ENCODE data around the gene NFYC. TPM values are rescaled to one million over a fixed set of nuclear protein-coding genes. Genes with fewer than 3 reads are reported as not detected.

NFYC gene
- total RNA-seq, 5 donors from 2014 or later (not counting 1 experiment from before 2014, with no cell fraction given) = 50.1 to 60.4 (median 52.9) TPM

DNA sequence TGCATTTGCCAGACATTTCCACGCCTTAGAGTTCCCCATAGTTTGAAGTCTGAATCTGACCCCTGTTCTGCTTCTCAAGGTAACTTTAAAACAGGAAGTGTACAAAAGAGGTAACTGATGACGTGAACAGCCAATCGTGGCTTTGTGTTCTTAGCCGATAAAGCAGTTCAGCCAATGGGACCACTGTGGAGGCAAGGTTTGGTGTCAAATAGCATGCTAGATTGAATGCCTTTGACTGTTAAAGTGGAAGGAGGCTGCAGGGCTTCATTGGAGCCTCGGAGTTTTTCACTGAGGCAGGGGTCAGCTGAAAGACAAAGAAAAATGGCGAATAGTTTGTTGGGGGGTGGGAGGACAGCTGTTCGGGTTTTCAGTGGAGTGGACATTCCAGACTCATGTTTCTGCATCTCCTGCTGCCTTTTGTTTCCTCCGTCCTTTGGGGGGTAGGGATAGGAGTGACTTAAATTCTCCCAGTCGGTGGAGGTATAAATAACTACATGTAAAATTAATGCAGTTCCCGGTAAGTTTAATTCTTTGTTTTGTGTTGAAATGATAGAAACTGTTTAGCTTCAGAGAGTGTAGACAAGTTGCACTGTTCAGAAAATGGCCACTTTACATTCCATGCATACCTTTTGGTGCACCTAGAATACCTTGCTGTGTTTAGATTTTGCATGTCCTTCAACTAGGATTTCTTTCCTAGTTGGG, 17.7 kb downstream of the NFYC start:
- ATAC-seq (replicated peaks in 1 of 4) = peak; percentile 97 to 99 (median 98)
- DNase-seq = peak; percentile 45 to 92 (median 78)
- WGBS (ENCODE audit: insufficient coverage) = 4% methylated on average over 5 of the region's 10 CpGs
- ChIA-PET POLR2A (interaction anchor here (0.6 to 1.8 kb wide), 4 partner anchors 16 to 1018 kb away, joined by 3 to 8 read pairs (median 6); partner anchors contain the start of genes HPCAL4 (in 1 of the 2) and NFYC (in 1 of the 2)), CTCF (interaction anchor here in 1 of 2 donors (1.0 to 1.5 kb wide), 3 partner anchors 16 to 19 kb away, joined by 3 to 5 read pairs (median 4); partner anchors contain the start of gene NFYC)
- peak overlapping the region; percentile 52 to 79 for H3K4me3 ChIP-seq (ENCODE audit: control insufficient read depth in 1 of 2, extremely low read depth in 1 of 2, low read length in 1 of 2)
- H3K9me3 Mint-ChIP-seq = no peaks in the 10 kb centered on the region
- H3K27ac ChIP-seq (ENCODE audit: low read length) = peak overlapping the region; percentile 80
- no peaks in the 10 kb centered on the region for H3K36me3 ChIP-seq (ENCODE audit: control insufficient read depth in 2 of 2, extremely low read depth in 1 of 2, insufficient read depth in 1 of 2, low read length in 1 of 2)
- no peaks in the 10 kb centered on the region for H3K9me3 ChIP-seq
- H3K27me3 Mint-ChIP-seq = no peaks in the 10 kb centered on the region
- peak overlapping the region; percentile 88 to 96 (median 89) for H3K4me3 Mint-ChIP-seq
- H3K27ac Mint-ChIP-seq = peak overlapping the region; percentile 90 to 98
- H3K36me3 Mint-ChIP-seq = peaks cover 9% of the 10 kb centered on the region
- no peaks in the 10 kb centered on the region for H3K27me3 ChIP-seq (replicated peaks in 1 of 2; ENCODE audit: control insufficient read depth in 2 of 2, extremely low read depth in 1 of 2, insufficient read depth in 2 of 2, low read length in 1 of 2)
- peaks cover 29 to 41% of the 10 kb centered on the region in 2 experiments for H3K4me1 ChIP-seq (ENCODE audit: control insufficient read depth in 1 of 2, extremely low read depth in 1 of 2, insufficient read depth in 2 of 2, low read length in 2 of 2)
- H3K4me1 Mint-ChIP-seq = peaks cover 67 to 72% (median 71%) of the 10 kb centered on the region in 3 donors

DNA sequence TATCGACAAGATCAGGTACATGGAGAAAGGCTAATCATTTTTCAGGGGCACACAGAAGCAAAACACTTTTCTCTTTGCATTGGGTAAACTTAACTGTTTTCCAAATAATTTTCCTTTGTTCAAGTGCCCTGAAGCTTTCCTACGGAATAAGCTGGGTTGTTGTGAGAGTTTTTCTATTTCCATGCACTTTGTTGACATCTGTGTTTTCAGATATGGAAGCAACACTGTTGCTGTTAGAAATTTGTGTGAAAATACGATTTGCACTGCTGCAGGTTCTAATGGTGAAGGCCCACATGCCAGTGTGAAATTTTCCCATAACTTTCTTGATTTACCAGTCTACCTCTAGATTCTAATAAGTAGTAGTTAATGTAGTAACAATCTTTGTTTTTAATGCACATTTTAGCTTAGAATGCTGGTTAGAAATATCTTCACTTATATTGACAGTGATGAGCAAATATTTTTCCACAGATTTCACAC, 18.3 kb downstream of the NFYC start:
- CTCF ChIA-PET = interaction anchor here in 1 of 2 donors (1.4 to 1.5 kb wide), 2 partner anchors 19 to 20 kb away, joined by 4 read pairs; partner anchors contain the start of gene NFYC
- peaks cover 64 to 71% (median 69%) of the 10 kb centered on the region in 3 donors for H3K4me1 Mint-ChIP-seq
- 50% methylated on average over 2 of the region's 3 CpGs for WGBS (ENCODE audit: insufficient coverage)

DNA sequence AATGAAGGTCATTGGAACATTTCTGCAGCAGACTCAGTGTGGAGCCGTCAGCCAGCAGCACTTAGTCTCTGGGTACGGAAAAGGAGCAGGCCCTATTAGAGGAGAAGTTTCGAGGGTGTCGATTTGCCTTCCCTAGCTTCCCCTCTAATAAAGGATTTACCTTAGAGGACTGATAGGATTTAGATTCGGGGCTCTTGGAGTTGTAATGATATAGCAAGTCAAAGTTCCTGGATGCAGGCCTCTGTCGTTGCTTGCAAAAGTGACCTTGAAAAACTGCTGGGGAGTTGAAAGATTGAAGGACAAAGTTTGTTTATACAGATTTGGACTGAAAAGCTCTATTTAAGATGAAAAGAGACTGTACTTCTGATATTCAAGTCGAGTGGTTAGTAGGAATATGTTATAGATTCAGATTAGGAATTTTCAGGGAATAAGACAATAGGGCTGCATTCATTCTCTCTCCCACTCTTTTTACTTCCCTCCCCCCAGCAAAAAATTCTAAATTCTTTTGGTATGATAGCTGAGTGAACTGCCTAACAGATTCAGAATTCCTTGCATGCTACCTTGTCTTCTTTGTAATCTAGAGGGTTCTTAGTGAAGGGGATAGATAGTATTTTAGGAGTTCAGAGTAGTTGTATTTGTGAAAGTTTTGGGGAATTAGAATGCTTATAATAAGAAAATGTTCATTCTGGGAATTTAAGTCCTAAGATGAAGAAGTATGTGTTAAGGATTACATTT, 19.2 kb downstream of the NFYC start:
- Mint-ChIP-seq H3K27me3 (no peaks in the 10 kb centered on the region), H3K4me1 (peaks cover 63 to 71% (median 69%) of the 10 kb centered on the region in 3 donors), H3K9me3 (no peaks in the 10 kb centered on the region), H3K27ac (peak overlapping the region; percentile 28 to 65), H3K4me3 (peak overlapping the region; percentile 39 to 96 (median 88)), H3K36me3 (peaks cover 9% of the 10 kb centered on the region)
- H3K9me3 ChIP-seq = no peaks in the 10 kb centered on the region
- H3K4me1 ChIP-seq (ENCODE audit: control insufficient read depth in 1 of 2, extremely low read depth in 1 of 2, insufficient read depth in 2 of 2, low read length in 2 of 2) = peaks cover 27 to 39% of the 10 kb centered on the region in 2 experiments
- H3K4me3 ChIP-seq (ENCODE audit: control insufficient read depth in 1 of 2, extremely low read depth in 1 of 2, low read length in 1 of 2) = no peak overlapping the region
- H3K27me3 ChIP-seq (replicated peaks in 1 of 2; ENCODE audit: control insufficient read depth in 2 of 2, extremely low read depth in 1 of 2, insufficient read depth in 2 of 2, low read length in 1 of 2) = no peaks in the 10 kb centered on the region
- ATAC-seq (replicated peaks in 1 of 4) = no peak
- CTCF ChIA-PET = interaction anchor here in 1 of 2 donors (0.5 to 1.5 kb wide), 3 partner anchors 20 to 1998 kb away, joined by 4 to 5 read pairs (median 4); partner anchors contain the start of gene NFYC
- DNase-seq = no peak
- WGBS (ENCODE audit: insufficient coverage) = 89% methylated on average over 1 of the region's 7 CpGs
- no peaks in the 10 kb centered on the region for H3K36me3 ChIP-seq (ENCODE audit: control insufficient read depth in 2 of 2, extremely low read depth in 1 of 2, insufficient read depth in 1 of 2, low read length in 1 of 2)
- H3K27ac ChIP-seq (ENCODE audit: low read length) = peak overlapping the region; percentile 15
- POLR2A ChIA-PET = interaction anchor here in 1 of 2 donors (1.6 kb wide), 1 partner anchor 21 kb away, joined by 5 read pairs; no protein-coding TSS in a partner anchor

More for the DNA sequence above, 18.3 kb downstream of the NFYC start:
- POLR2A ChIA-PET = interaction anchor here (0.6 to 1.6 kb wide), 3 partner anchors 17 to 1018 kb away, joined by 5 to 8 read pairs (median 6); partner anchors contain the start of gene HPCAL4 (in 1 of the 2)
- H3K4me3 ChIP-seq (ENCODE audit: control insufficient read depth in 1 of 2, extremely low read depth in 1 of 2, low read length in 1 of 2) = peak overlapping the region; percentile 52 to 79
- H3K4me3 Mint-ChIP-seq = peak overlapping the region; percentile 88 to 96 (median 89)
- peaks cover 9% of the 10 kb centered on the region for H3K36me3 Mint-ChIP-seq
- no peak for DNase-seq
- no peaks in the 10 kb centered on the region for H3K9me3 Mint-ChIP-seq
- no peaks in the 10 kb centered on the region for H3K9me3 ChIP-seq
- H3K27me3 Mint-ChIP-seq = no peaks in the 10 kb centered on the region
- H3K27ac Mint-ChIP-seq = peak overlapping the region; percentile 59 to 98
- no peaks in the 10 kb centered on the region for H3K27me3 ChIP-seq (replicated peaks in 1 of 2; ENCODE audit: control insufficient read depth in 2 of 2, extremely low read depth in 1 of 2, insufficient read depth in 2 of 2, low read length in 1 of 2)
- no peak for ATAC-seq (replicated peaks in 1 of 4)
- peaks cover 27 to 41% of the 10 kb centered on the region in 2 experiments for H3K4me1 ChIP-seq (ENCODE audit: control insufficient read depth in 1 of 2, extremely low read depth in 1 of 2, insufficient read depth in 2 of 2, low read length in 2 of 2)
- H3K27ac ChIP-seq (ENCODE audit: low read length) = peak overlapping the region; percentile 80
- no peaks in the 10 kb centered on the region for H3K36me3 ChIP-seq (ENCODE audit: control insufficient read depth in 2 of 2, extremely low read depth in 1 of 2, insufficient read depth in 1 of 2, low read length in 1 of 2)

DNA sequence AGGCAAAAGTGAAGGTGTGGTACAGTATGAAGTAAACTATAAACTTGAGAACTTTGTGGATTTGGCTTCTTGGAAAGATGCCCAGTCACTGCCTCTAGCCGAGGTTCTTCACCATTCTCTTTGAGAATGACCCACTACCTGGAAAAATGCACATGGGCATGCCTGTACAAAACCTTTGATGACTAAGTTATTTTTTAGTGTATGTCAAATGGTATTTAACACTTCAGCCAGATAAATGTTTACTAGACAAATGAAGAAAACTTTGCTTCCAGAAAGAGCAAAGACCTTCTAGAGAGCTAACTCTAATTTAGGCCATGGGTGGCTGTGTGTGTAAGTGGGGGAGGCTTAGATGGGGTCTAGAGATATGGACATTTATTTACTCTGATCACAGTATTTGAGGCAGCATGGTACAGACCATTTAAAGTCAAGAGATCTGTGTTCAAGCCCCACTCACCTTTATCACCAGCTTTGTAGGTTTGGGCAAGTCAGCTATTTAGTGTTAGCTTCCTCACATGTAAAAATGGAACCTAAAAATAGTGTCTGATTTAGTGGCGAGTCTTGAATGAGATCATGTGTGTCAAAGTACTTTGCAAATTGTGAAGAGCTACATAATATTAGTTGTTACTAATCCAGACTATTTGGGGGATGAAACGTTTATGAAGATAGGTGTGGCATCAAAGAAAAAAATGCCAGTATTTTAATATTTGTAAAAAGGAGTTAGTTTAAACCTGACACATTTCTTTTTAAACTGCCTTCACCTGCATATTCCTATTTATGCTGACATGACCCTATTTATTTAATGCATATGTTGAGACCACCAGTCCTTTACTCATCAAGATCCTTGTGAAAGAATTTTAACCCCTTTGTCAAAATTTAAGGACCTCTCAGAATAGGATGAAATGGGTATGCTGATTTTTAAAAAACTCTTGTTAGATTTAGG, 20.2 kb downstream of the NFYC start:
- CTCF ChIA-PET = no interaction called here
- no peaks in the 10 kb centered on the region for H3K9me3 ChIP-seq
- peak overlapping the region; percentile 15 for H3K27ac ChIP-seq (ENCODE audit: low read length)
- Mint-ChIP-seq H3K27ac (peak overlapping the region; percentile 48 to 65), H3K27me3 (no peaks in the 10 kb centered on the region), H3K4me1 (peaks cover 73 to 74% (median 74%) of the 10 kb centered on the region in 3 donors), H3K36me3 (peaks cover 9% of the 10 kb centered on the region), H3K9me3 (no peaks in the 10 kb centered on the region), H3K4me3 (peak overlapping the region in 2 of 3 donors; percentile 3 to 88)
- DNase-seq (no peak), ATAC-seq (replicated peaks in 1 of 4) (no peak)
- WGBS (ENCODE audit: insufficient coverage) = no CpG with 5 or more reads among the region's 3 CpGs
- POLR2A ChIA-PET = interaction anchor here in 1 of 2 donors (0.6 kb wide), 1 partner anchor 1628 kb away, joined by 3 read pairs; no protein-coding TSS in a partner anchor
- H3K4me1 ChIP-seq (ENCODE audit: control insufficient read depth in 1 of 2, extremely low read depth in 1 of 2, insufficient read depth in 2 of 2, low read length in 2 of 2) = peaks cover 27 to 39% of the 10 kb centered on the region in 2 experiments
- no peaks in the 10 kb centered on the region for H3K36me3 ChIP-seq (ENCODE audit: control insufficient read depth in 2 of 2, extremely low read depth in 1 of 2, insufficient read depth in 1 of 2, low read length in 1 of 2)
- no peaks in the 10 kb centered on the region for H3K27me3 ChIP-seq (replicated peaks in 1 of 2; ENCODE audit: control insufficient read depth in 2 of 2, extremely low read depth in 1 of 2, insufficient read depth in 2 of 2, low read length in 1 of 2)
- H3K4me3 ChIP-seq (ENCODE audit: control insufficient read depth in 1 of 2, extremely low read depth in 1 of 2, low read length in 1 of 2) = no peak overlapping the region

DNA sequence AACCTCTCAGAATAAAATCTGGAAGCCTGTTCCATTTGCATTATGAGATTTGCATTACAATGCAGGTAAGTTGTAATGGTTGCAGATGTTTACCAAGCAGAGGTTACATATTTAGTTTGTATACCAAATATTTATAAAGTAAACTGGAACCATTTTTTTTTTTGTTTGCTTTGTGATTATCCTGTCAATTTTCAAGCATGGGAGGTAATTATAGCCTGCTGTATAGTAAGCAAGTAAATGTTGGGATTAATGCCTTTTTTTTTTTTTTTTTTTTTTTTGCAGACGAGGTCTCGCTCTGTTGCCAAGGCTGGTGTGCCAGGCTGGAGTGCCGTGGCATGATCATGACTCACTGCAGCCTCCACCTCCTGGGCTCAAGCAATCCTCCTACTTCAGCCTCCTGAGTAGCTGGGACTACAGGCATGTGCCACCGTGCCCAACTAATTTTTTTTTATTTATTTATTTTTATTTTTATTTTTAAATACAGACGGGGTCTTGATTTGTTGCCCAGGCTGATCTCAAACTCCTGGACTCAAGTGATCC, 21.0 kb downstream of the NFYC start:
- Mint-ChIP-seq H3K27me3 (no peaks in the 10 kb centered on the region), H3K27ac (no peak overlapping the region), H3K9me3 (no peaks in the 10 kb centered on the region), H3K36me3 (peaks cover 9% of the 10 kb centered on the region), H3K4me3 (peak overlapping the region in 1 of 3 donors; percentile 50), H3K4me1 (peaks cover 77 to 79% (median 79%) of the 10 kb centered on the region in 3 donors)
- H3K27me3 ChIP-seq (replicated peaks in 1 of 2; ENCODE audit: control insufficient read depth in 2 of 2, extremely low read depth in 1 of 2, insufficient read depth in 2 of 2, low read length in 1 of 2) = no peaks in the 10 kb centered on the region
- no CpG with 5 or more reads among the region's 5 CpGs for WGBS (ENCODE audit: insufficient coverage)
- POLR2A ChIA-PET = no interaction called here
- no peaks in the 10 kb centered on the region for H3K36me3 ChIP-seq (ENCODE audit: control insufficient read depth in 2 of 2, extremely low read depth in 1 of 2, insufficient read depth in 1 of 2, low read length in 1 of 2)
- DNase-seq (no peak), ATAC-seq (replicated peaks in 1 of 4) (no peak)
- H3K4me3 ChIP-seq (ENCODE audit: control insufficient read depth in 1 of 2, extremely low read depth in 1 of 2, low read length in 1 of 2) = no peak overlapping the region
- no peaks in the 10 kb centered on the region for H3K9me3 ChIP-seq
- H3K4me1 ChIP-seq (ENCODE audit: control insufficient read depth in 1 of 2, extremely low read depth in 1 of 2, insufficient read depth in 2 of 2, low read length in 2 of 2) = peaks cover 27 to 39% of the 10 kb centered on the region in 2 experiments
- H3K27ac ChIP-seq (ENCODE audit: low read length) = peak overlapping the region; percentile 57
- CTCF ChIA-PET = no interaction called here

Measured in T-cell (primary cell).